GM12878 (cell line): ENCODE measurements around the gene CCR2. TPM values are rescaled to one million over a fixed set of nuclear protein-coding genes. Genes with fewer than 3 reads are reported as not detected.
A peak's percentile ranks its signal among the peaks of the same experiment; 100 is the strongest.

Experiments
- ATF3 ChIP-seq: IDR thresholded peaks from 2 replicates; pipeline ENCODE4 v1.6.1; 2011; ENCODE audit warnings: low read depth, mild to moderate bottlenecking, low read length, moderate library complexity, borderline replicate concordance; ENCODE audit errors: extremely low read depth
- CBFB ChIP-seq: IDR thresholded peaks from 2 replicates; pipeline ENCODE4 v1.6.1; 2016; ENCODE audit warnings: antibody characterized with exemption, low read depth
- CBX3 ChIP-seq: fragments of 200-600 bp; sonication (generic); IDR thresholded peaks from 2 replicates; pipeline ENCODE4 v1.6.1; 2016; ENCODE audit warnings: low read depth, borderline replicate concordance
- EED ChIP-seq: sonication (generic); IDR thresholded peaks from 2 replicates; pipeline ENCODE4 v1.6.1; 2016; ENCODE audit warnings: antibody characterized with exemption, low read depth
- ETV6 ChIP-seq, 2 experiments: fragments of 450-650 bp in 1 of 2; IDR thresholded peaks in 1 of 2; conservative IDR thresholded peaks in 1 of 2; 2 replicates each; pipeline ENCODE4 v1.6.1; 2014; ENCODE audit warnings: antibody characterized with exemption in 1 of 2, borderline replicate concordance in 1 of 2, low read depth in 1 of 2, mild to moderate bottlenecking in 1 of 2, moderate library complexity in 1 of 2
- FOS ChIP-seq: IDR thresholded peaks from 3 replicates; pipeline ENCODE4 v1.6.1; 2011; ENCODE audit warnings: borderline replicate concordance; ENCODE audit not compliant: insufficient read length; ENCODE audit errors: extremely low read depth
- IKZF1 ChIP-seq: fragments of 450-650 bp; conservative IDR thresholded peaks from 2 replicates; pipeline ENCODE4 v1.6.1; 2017; ENCODE audit warnings: antibody characterized with exemption, mild to moderate bottlenecking
- JUNB ChIP-seq: IDR thresholded peaks from 2 replicates; pipeline ENCODE4 v1.6.1; 2016; ENCODE audit warnings: antibody characterized with exemption, mild to moderate bottlenecking
- MTA2 ChIP-seq: fragments of 450-650 bp; IDR thresholded peaks from 2 replicates; pipeline ENCODE4 v1.6.1; 2016; ENCODE audit warnings: low read depth, mild to moderate bottlenecking, moderate library complexity
- PAX8 ChIP-seq: fragments of 450-650 bp; IDR thresholded peaks from 2 replicates; pipeline ENCODE4 v1.6.1; 2017; ENCODE audit warnings: mild to moderate bottlenecking, moderate library complexity
- RAD21 ChIP-seq: IDR thresholded peaks from 2 replicates; pipeline ENCODE4 v1.6.1; 2011; ENCODE audit warnings: mild to moderate bottlenecking, low read depth, low read length, moderate library complexity; ENCODE audit not compliant: insufficient read depth
- RELB ChIP-seq: fragments of 450-650 bp; IDR thresholded peaks from 2 replicates; pipeline ENCODE4 v1.6.1; 2017; ENCODE audit warnings: low read depth, mild to moderate bottlenecking, moderate library complexity
- RUNX3 ChIP-seq: IDR thresholded peaks from 2 replicates; pipeline ENCODE4 v1.6.1; 2012; ENCODE audit warnings: low read length, inconsistent platforms
- SIN3A ChIP-seq: IDR thresholded peaks from 2 replicates; pipeline ENCODE4 v1.6.1; 2012; ENCODE audit warnings: low read depth, low read length, improper control_type of control experiment
- SMARCA5 ChIP-seq: fragments of 450-650 bp; IDR thresholded peaks from 2 replicates; pipeline ENCODE4 v1.6.1; 2017; ENCODE audit warnings: mild to moderate bottlenecking
- SPI1 ChIP-seq: IDR thresholded peaks from 2 replicates; pipeline ENCODE4 v1.6.1; 2011; ENCODE audit warnings: low read depth, mild to moderate bottlenecking, low read length, moderate library complexity, borderline replicate concordance; ENCODE audit not compliant: insufficient read depth
- SRF ChIP-seq, 2 experiments: IDR thresholded peaks; 2 replicates each; pipeline ENCODE4 v1.6.1; 2011; ENCODE audit warnings: low read depth in 2 of 2, low read length in 2 of 2, mild to moderate bottlenecking in 1 of 2, moderate library complexity in 1 of 2
- TARDBP ChIP-seq: IDR thresholded peaks from 2 replicates; pipeline ENCODE4 v1.6.1; 2016; ENCODE audit warnings: borderline replicate concordance
- WRNIP1 ChIP-seq: IDR thresholded peaks from 2 replicates; pipeline ENCODE4 v1.6.1; 2011; ENCODE audit warnings: low read depth, low read length, improper control_type of control experiment, borderline replicate concordance
- YY1 ChIP-seq: IDR thresholded peaks from 2 replicates; pipeline ENCODE4 v1.6.1; 2011; ENCODE audit warnings: low read depth, mild to moderate bottlenecking, low read length
- polyA plus RNA-seq, 11 experiments: library from polyadenylated mRNA; depleted of rRNA in 4 of 11; unstranded in 6 of 11; stranded (reverse) in 5 of 11; fragments of >200 nt; fragmentation: Nextera tagmentation in 4 of 11; fragmentation: Illumina TruSeq in 1 of 11; extraction: Ambion mirVana in 4 of 11; extraction: Trizol in 1 of 11; gene quantifications; 1 replicate in 1 of 11; 2 replicates in 10 of 11; pipeline versions ENCODE4 v1.2.1 to v1.2.3, GENCODE V29; 2011 to 2016; ENCODE audit warnings: inconsistent platforms in 2 of 11, missing spikeins in 2 of 11, low read depth in 1 of 11
- total RNA-seq, 4 experiments: library from RNA; depleted of rRNA in 3 of 4; stranded (reverse); fragments of >200 nt in 3 of 4; fragmentation: Illumina TruSeq in 1 of 4; extraction: Trizol in 1 of 4; gene quantifications; 2 replicates each; pipeline versions ENCODE4 v1.2.1 to v1.2.3, GENCODE V29; 2013 to 2021

Gene CCR2
- total and polyA plus RNA-seq, 10 of the 15 experiments (the other 5 are each of a cell fraction or from before 2014, with no cell fraction given) = 1.9 to 4.7 (median 3.5) TPM; not detected in 1

- TF ChIP-seq RELB (peak; percentile 17; the same call in 1 of the 2 replicates), WRNIP1 (no peak), CBX3 (no peak), SPI1 (no peak), EED (peak; percentile 91), ATF3 (no peak), CBFB (0 out of 2 replicates have a peak, but pooled peaks have one; percentile 41), ETV6 (conservative IDR thresholded peaks at IDR 0.05 in 1 of 2, IDR thresholded peaks at IDR 0.05 in 1 of 2; ENCODE audit: borderline replicate concordance in 1 of 2, low read depth in 1 of 2) (peak in 1 of 2 experiments; percentile 75; a peak in 1 of 4 replicates), SRF (IDR thresholded peaks at IDR 0.05; ENCODE audit: low read depth in 2 of 2, low read length in 2 of 2) (no peak), MTA2 (no peak), SIN3A (no peak), TARDBP (no peak), SMARCA5 (no peak), RUNX3 (peak; percentile 90), IKZF1 (peak; percentile 76), FOS (no peak), PAX8 (no peak), JUNB (peak; percentile 51), YY1 (no peak), RAD21 (no peak)
Observed at GRCh38 chr3:46361408-46362283, 7.7 kb downstream of the CCR2 start (continued).
